Brain microvascular endothelial cell (primary cell): ENCODE results near the gene CNRIP1.
A peak's percentile ranks its signal among the peaks of the same experiment; 100 is the strongest.

Experiments
- DNase-seq: peaks from one replicate; pipeline ENCODE4 v3.0.0-alpha.2; 2020
- H3K27ac ChIP-seq: fragments of 250-450 bp; sonication (Bioruptor Pico); 2 replicates; pipeline ENCODE4 v1.5.1; 2020; ENCODE audit warnings: mild to moderate bottlenecking, moderate library complexity
- H3K27me3 ChIP-seq: fragments of 250-450 bp; sonication (Bioruptor Pico); replicated peaks from 2 replicates; pipeline ENCODE4 v1.5.1; 2020; ENCODE audit warnings: mild to moderate bottlenecking
- H3K36me3 ChIP-seq: fragments of 250-450 bp; sonication (Bioruptor Pico); replicated peaks from 2 replicates; pipeline ENCODE4 v1.5.1; 2020; ENCODE audit warnings: mild to moderate bottlenecking
- H3K4me3 ChIP-seq: 2 replicates; pipeline ENCODE4 v1.5.1; 2011; ENCODE audit warnings: low read depth, mild to moderate bottlenecking, control low read depth, low read length, moderate library complexity
- CTCF ChIP-seq: IDR thresholded peaks from 2 replicates; pipeline ENCODE4 v1.5.1; 2011; ENCODE audit warnings: low read depth, mild to moderate bottlenecking, moderate library complexity, low read length, control low read depth, inconsistent platforms; ENCODE audit errors: missing control alignments
- in situ Hi-C: cut with HindIII; loops from 2 replicates; pipeline ENCODE4 v1.10.0; 2017; ENCODE audit warnings: low sequenced_read_pairs, low pct_ligation_motif_present

Gene CNRIP1

DNA sequence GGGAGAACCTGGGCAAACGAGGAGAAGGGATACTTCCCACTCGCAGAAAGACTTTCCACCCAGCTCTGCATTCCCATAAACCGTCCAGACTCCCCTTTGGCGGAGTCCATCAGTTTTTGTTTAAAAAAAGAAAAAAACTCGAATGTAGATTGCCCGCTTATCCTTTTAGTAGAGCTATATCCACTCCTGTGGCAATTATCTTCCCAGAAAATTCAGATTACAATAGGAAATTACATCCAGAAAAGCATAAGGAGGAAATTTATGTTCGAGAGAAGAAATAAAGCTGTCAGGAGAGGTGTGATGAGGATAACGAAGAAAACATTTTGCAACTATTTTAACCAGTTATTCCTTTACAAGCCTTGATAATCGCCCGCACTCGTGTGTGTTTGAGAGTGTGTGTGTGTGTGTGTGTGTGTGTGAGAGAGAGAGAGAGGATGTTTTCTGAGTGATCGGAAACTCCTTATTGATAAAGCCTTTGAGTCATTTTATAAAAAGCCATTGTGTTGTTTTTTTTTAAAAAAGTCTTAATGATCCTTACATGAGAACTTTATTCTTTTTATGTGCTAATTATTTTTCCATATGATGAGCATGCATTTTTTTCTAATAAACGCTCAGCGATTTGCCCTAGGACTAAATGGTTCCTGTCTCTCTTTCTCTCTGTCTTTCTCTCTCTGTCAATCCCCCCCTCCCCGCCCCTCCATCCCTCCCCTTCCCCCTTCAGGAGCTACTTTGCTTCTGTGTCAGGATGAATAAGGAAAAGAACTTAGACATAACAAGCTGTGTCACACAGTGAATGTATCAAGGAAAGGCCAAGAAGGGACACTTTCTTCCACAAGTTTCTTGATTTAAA is 66.3 kb downstream of the CNRIP1 start:
- no peaks in the 10 kb centered on the region for H3K27me3 ChIP-seq
- no peak for DNase-seq
- in situ Hi-C loops: no loop called here
- peak overlapping the region; percentile 89 for H3K4me3 ChIP-seq
- TF ChIP-seq CTCF: no peak
- peak overlapping the region; percentile 94 for H3K27ac ChIP-seq
- H3K36me3 ChIP-seq: no peaks in the 10 kb centered on the region

DNA sequence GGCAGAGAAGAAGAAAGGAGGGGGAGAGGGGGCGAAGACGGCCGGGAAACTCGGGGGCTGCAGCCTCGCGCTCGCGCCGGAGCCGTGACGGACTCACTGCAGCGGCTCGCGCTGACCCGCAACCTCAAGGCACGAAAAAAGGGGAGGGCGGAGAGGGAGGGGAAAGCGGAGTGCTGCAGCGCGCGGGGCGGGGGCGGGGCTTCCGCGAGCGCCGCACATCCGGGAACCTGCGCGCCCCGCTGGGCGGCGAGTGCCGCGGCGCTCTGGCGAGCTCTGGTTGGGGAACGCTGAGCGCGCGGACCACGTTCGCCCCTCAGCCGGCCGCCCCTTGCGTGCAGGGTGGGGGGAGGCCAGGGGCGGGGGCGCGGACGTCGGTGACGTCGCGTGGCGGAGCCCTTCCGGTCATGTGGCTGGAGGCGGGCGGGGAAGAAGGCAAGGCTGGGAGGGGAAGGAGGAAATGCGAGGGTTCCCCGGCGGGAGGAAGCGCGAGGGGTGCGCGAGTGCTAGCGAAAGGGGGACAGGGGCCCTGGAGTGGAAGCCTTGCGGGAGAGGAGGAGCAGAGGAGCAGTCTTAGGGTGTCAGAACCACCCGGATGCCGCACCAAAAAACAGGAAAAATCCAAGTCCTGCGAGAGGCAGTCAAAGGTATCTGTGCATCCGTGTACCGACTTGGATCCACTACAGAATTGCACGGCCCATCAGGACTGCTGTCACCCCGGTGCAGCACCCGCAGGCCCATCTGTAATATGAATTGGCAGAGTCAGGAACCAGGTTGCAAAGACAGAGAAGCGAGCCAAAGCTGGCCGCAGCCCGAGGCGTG is 67.1 kb downstream of the CNRIP1 start, which contains the start of gene PPP3R1:
TSS of gene PPP3R1 (minus strand) at position 133 of the 819 bp plus-strand sequence. CDS start 405 bp downstream, outside the sequence.
- no peaks in the 10 kb centered on the region for H3K36me3 ChIP-seq
- peak within 1 kb of the TSS; percentile 89 for H3K4me3 ChIP-seq
- H3K27ac ChIP-seq: peak within 1 kb of the TSS; percentile 94
- TF ChIP-seq CTCF: no peak
- no peaks in the 10 kb centered on the region for H3K27me3 ChIP-seq
- DNase-seq: peak; percentile 88
- in situ Hi-C loops: no loop called here

DNA sequence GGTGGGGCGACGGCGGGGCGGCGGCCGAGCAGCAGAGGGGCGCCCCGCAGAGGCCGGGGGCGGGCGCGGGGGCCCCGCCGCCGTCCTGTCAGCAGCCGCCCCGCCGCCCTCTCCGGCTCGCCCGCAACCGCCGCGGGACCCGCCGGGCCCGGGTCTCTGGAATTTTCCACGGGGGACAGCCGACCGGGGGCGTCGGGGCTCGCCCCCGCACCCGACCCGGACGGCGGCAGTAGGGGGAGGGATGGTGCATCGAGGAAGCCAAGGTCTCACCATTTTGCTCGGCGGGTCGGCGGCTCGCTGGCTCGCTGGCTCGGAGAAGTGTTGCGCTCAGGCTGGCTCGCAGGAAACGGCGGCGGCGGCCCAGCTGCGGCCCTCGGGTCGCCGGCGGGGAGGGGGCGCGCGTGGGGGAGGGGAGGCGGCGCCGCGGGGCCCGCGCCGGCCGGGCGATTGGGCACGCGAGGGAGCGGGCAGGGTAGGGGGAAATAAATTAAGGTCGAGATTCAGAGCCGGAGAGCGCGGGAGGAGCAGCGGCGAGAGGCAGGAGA is 67.8 kb downstream of the CNRIP1 start:
- no peak for TF ChIP-seq CTCF
- Histone ChIP-seq H3K36me3 (no peaks in the 10 kb centered on the region), H3K27ac (peak overlapping the region; percentile 77), H3K27me3 (no peaks in the 10 kb centered on the region), H3K4me3 (peak overlapping the region; percentile 79)
- in situ Hi-C loops: no loop called here
- no peak for DNase-seq

DNA sequence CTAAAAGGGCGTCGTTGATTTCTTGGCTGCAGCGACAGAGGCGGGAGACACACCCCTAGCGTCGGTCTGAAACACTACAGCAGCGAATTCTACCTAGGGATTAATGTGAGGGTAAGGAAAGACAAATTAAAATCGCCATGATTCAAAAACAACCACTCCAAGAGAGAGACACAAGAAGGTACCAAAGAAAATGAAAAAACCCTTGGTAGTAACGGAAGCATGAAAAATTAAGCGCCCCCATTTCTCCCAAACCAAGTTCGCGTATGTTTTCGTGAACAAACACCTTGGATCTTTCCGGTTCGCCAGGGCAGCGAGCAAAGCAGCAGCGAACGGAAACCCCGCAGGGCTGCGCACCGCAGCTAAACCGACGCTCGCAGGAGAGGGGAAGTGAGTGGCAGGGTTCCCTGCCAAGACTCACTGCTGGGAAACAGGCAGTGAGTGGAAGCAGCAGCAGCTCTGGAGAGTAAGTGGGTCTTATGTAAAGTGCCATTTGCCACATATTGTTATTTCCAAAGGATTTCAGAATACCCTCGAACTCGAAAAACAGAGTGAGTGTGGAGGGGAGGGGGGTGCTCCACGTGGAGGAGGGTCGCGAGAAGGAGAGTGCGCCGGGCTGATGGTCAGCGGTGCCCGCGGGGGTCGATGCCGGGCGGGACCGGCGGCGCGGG is 68.4 kb downstream of the CNRIP1 start:
- TF ChIP-seq CTCF: peak; percentile 82
- DNase-seq: peak; percentile 70
- in situ Hi-C loops: no loop called here
- Histone ChIP-seq H3K36me3 (no peaks in the 10 kb centered on the region), H3K27ac (peak overlapping the region; percentile 77), H3K4me3 (peak overlapping the region; percentile 79), H3K27me3 (no peaks in the 10 kb centered on the region)

- Histone ChIP-seq H3K27ac (peak overlapping the region; percentile 1), H3K27me3 (no peaks in the 10 kb centered on the region), H3K4me3 (peak overlapping the region; percentile 79), H3K36me3 (no peaks in the 10 kb centered on the region)
- no peak for TF ChIP-seq CTCF
- in situ Hi-C loops: no loop called here
- no peak for DNase-seq
Measured at GRCh38 chr2:68250652-68251186, 69.0 kb downstream of the CNRIP1 start.
